Nephron progenitor cell (in vitro differentiated cells): ENCODE results near the gene SLC4A1AP.

Source experiments
- DNase-seq: peaks from one replicate; pipeline ENCODE4 v3.0.0; 2021
- H3K27ac Mint-ChIP-seq: 2 replicates; pipeline ENCODE4 v1.8.0; 2021; ENCODE audit warnings: mild to moderate bottlenecking, moderate library complexity, mixed read lengths
- H3K27me3 Mint-ChIP-seq: 2 replicates; pipeline ENCODE4 v1.8.0; 2021; ENCODE audit warnings: mild to moderate bottlenecking, low read depth, mixed read lengths; ENCODE audit not compliant: poor library complexity
- H3K36me3 Mint-ChIP-seq: 2 replicates; pipeline ENCODE4 v1.8.0; 2021; ENCODE audit warnings: low read depth, mixed read lengths
- H3K4me1 Mint-ChIP-seq: 2 replicates; pipeline ENCODE4 v1.8.0; 2021; ENCODE audit warnings: mixed read lengths
- H3K4me3 Mint-ChIP-seq: 2 replicates; pipeline ENCODE4 v1.8.0; 2021; ENCODE audit warnings: mild to moderate bottlenecking, moderate library complexity, mixed read lengths
- H3K9me3 Mint-ChIP-seq: 2 replicates; pipeline ENCODE4 v1.8.0; 2021; ENCODE audit warnings: mild to moderate bottlenecking, moderate library complexity, mixed read lengths
- TF ChIP-seq, protein P1 (sequence below): fragments of 200-600 bp; sonication (generic); IDR thresholded peaks from 2 replicates; pipeline ENCODE4 v1.5.0; 2021; ENCODE audit warnings: antibody characterized with exemption

The SLC4A1AP gene

GRCh38 chr2:27636766-27637165, 26.9 kb upstream of the SLC4A1AP start:
- Mint-ChIP-seq H3K9me3 (no peaks in the 10 kb centered on the region), H3K4me3 (no peak overlapping the region), H3K4me1 (no peaks in the 10 kb centered on the region), H3K36me3 (peaks cover 66% of the 10 kb centered on the region), H3K27me3 (no peaks in the 10 kb centered on the region), H3K27ac (no peak overlapping the region)
- TF ChIP-seq, protein P1, sequence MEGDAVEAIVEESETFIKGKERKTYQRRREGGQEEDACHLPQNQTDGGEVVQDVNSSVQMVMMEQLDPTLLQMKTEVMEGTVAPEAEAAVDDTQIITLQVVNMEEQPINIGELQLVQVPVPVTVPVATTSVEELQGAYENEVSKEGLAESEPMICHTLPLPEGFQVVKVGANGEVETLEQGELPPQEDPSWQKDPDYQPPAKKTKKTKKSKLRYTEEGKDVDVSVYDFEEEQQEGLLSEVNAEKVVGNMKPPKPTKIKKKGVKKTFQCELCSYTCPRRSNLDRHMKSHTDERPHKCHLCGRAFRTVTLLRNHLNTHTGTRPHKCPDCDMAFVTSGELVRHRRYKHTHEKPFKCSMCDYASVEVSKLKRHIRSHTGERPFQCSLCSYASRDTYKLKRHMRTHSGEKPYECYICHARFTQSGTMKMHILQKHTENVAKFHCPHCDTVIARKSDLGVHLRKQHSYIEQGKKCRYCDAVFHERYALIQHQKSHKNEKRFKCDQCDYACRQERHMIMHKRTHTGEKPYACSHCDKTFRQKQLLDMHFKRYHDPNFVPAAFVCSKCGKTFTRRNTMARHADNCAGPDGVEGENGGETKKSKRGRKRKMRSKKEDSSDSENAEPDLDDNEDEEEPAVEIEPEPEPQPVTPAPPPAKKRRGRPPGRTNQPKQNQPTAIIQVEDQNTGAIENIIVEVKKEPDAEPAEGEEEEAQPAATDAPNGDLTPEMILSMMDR, result no peak
- DNase-seq, result no peak

DNA sequence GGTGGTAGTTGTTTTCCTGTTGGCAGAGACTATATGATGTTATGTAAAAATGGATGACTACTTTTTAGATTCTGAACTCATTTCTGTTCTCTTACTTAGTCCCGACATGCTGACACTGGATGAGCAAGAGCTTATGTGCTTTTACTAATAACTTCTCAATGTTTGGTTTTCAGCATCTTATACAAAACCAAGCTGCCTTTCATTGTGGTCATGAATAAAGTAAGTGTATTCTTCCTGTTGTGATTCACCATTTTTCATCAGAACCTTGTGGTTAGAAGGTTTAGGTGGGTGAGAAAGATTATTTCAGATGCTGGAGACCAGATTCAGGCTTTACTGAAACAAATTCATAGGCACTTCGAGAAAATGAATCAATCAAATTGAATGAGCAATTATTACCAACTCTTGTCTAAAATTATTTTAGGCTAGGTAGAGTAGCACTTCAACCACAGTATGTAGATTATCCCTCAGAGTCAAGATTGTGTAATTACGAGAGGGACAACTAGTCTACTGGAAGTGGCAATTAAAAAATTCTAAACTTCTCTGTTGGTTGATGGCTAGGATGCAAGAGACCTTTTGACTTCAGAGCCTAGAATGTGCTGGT, 25.6 kb upstream of the SLC4A1AP start:
- TF ChIP-seq, protein P1, result no peak
- Mint-ChIP-seq H3K27me3 (no peaks in the 10 kb centered on the region), H3K4me3 (no peak overlapping the region), H3K36me3 (peaks cover 57% of the 10 kb centered on the region), H3K9me3 (no peaks in the 10 kb centered on the region), H3K4me1 (no peaks in the 10 kb centered on the region), H3K27ac (peak overlapping the region; percentile 47)
- DNase-seq, result no peak

DNA sequence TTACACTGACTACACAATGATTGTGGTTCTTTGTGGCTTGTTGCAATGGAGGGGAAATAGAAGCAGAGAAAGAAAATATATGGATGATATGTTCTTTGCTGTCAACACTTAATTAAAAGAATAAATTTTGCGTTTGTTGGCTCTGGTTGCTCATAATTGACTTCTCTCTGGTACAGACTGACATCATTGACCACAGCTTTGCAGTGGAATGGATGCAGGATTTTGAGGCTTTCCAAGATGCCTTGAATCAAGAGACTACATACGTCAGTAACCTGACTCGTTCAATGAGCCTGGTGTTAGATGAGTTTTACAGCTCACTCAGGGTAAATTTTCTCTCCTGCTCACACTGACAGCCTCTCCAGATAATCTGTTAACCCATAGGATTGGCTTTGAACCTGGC, 25.0 kb upstream of the SLC4A1AP start:
- H3K4me1 Mint-ChIP-seq, result no peaks in the 10 kb centered on the region
- DNase-seq, result no peak
- no peak overlapping the region for H3K27ac Mint-ChIP-seq
- TF ChIP-seq, protein P1, result no peak
- H3K36me3 Mint-ChIP-seq, result peaks cover 55% of the 10 kb centered on the region
- no peaks in the 10 kb centered on the region for H3K27me3 Mint-ChIP-seq
- no peaks in the 10 kb centered on the region for H3K9me3 Mint-ChIP-seq
- no peak overlapping the region for H3K4me3 Mint-ChIP-seq

DNA sequence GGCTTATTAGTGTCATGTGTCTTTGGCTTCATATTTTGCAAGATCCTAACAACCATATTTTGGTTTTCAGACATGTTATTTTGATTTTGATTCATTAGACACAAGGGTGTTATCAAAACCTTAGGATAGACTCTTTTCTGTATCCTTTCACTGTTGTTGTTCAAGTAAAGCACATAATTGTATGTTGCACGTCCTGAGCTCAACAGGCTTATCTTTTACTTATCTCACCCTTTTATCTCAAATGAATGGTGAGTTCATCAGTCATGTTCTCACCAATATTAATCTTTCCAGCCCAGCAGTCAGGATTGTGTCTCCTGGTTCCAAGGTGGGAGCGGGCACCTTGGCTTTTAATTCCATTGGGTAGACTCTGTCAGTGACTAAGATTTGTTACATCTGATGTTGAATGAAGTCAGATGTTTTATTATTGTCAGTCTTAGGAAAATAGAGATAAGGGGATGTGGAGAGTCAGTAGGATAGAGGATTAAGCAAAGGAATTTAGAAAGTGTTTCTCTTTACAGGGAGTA, 22.9 kb upstream of the SLC4A1AP start:
- no peak overlapping the region for H3K27ac Mint-ChIP-seq
- no peaks in the 10 kb centered on the region for H3K27me3 Mint-ChIP-seq
- no peak for DNase-seq
- H3K9me3 Mint-ChIP-seq, result no peaks in the 10 kb centered on the region
- TF ChIP-seq, protein P1, result no peak
- no peaks in the 10 kb centered on the region for H3K4me1 Mint-ChIP-seq
- no peak overlapping the region for H3K4me3 Mint-ChIP-seq
- peaks cover 41% of the 10 kb centered on the region for H3K36me3 Mint-ChIP-seq

DNA sequence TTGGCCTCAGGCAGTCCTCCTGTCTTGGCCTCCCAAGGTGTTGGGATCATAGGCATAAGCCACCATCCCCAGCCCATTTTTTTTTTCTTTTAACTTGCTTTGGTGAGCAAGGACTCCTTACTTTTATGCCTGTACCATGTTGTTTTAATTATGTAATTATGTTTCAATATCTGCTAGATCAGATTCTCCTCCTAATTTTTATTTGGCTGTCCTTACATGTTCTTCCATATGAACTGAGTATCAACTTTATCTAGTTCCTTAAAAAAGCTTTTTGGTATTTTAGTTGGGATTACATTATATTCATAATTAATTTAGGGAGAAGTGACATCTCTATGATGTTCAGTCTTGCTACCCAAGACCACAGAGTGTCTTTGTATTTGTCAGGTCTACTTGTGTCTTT, 18.5 kb upstream of the SLC4A1AP start:
- DNase-seq, result no peak
- TF ChIP-seq, protein P1, result no peak
- H3K4me3 Mint-ChIP-seq, result no peak overlapping the region
- peaks cover 36% of the 10 kb centered on the region for H3K36me3 Mint-ChIP-seq
- H3K4me1 Mint-ChIP-seq, result no peaks in the 10 kb centered on the region
- H3K9me3 Mint-ChIP-seq, result no peaks in the 10 kb centered on the region
- H3K27me3 Mint-ChIP-seq, result no peaks in the 10 kb centered on the region
- H3K27ac Mint-ChIP-seq, result no peak overlapping the region

GRCh38 chr2:27647289-27647688, 16.4 kb upstream of the SLC4A1AP start:
- Mint-ChIP-seq H3K9me3 (no peaks in the 10 kb centered on the region), H3K36me3 (peaks cover 37% of the 10 kb centered on the region), H3K4me3 (no peak overlapping the region), H3K27me3 (no peaks in the 10 kb centered on the region), H3K27ac (no peak overlapping the region), H3K4me1 (no peaks in the 10 kb centered on the region)
- DNase-seq, result no peak
- TF ChIP-seq, protein P1, result no peak
